ENCODE data around the gene CPSF4L. TPM values are rescaled to one million over a fixed set of nuclear protein-coding genes. Genes with fewer than 3 reads are reported as not detected.

The CPSF4L gene
- total RNA-seq, 1 experiment from 2014 or later, result not detected

- Histone ChIP-seq H3K27me3 (replicated peaks; ENCODE audit: insufficient read depth, low read depth, low read length, poor library complexity) (no peaks in the 10 kb centered on the region), H3K36me3 (ENCODE audit: insufficient read depth, low read length, poor library complexity, severe bottlenecking) (no peaks in the 10 kb centered on the region), H3K27ac (ENCODE audit: low read depth, low read length, poor library complexity, severe bottlenecking) (no peak overlapping the region), H3K4me1 (ENCODE audit: insufficient read depth, low read length, poor library complexity, severe bottlenecking) (peaks cover 6% of the 10 kb centered on the region), H3K9me3 (ENCODE audit: low read depth, low read length, poor library complexity, severe bottlenecking) (no peaks in the 10 kb centered on the region), H3K4me3 (ENCODE audit: low read depth, low read length, poor library complexity, severe bottlenecking) (no peak overlapping the region)
- CTCF ChIA-PET, result no interaction called here
- intact Hi-C loops (cut with micrococcal nuclease; ENCODE audit: unreplicated experiment), result no loop called here
- DNase-seq (ENCODE audit: low spot score), result no peak
- POLR2A ChIA-PET (ENCODE audit: low non-redundant PET), result no interaction called here
- no TSS peak for BruUV-seq (replicated peaks)
- TF ChIP-seq EZH2 (IDR thresholded peaks at IDR 0.05; ENCODE audit: borderline replicate concordance, low read depth, low read length, poor library complexity, severe bottlenecking), result no peak
- TF ChIP-seq CTCF (conservative IDR thresholded peaks at IDR 0.05; ENCODE audit: low read depth, low read length), result no peak
These were observed 31.8 kb upstream of the CPSF4L start for GRCh38 chr17:73293480-73293911.

- Histone ChIP-seq H3K36me3 (ENCODE audit: insufficient read depth, low read length, poor library complexity, severe bottlenecking) (no peaks in the 10 kb centered on the region), H3K27ac (ENCODE audit: low read depth, low read length, poor library complexity, severe bottlenecking) (no peak overlapping the region), H3K4me3 (ENCODE audit: low read depth, low read length, poor library complexity, severe bottlenecking) (no peak overlapping the region), H3K27me3 (replicated peaks; ENCODE audit: insufficient read depth, low read depth, low read length, poor library complexity) (no peaks in the 10 kb centered on the region), H3K9me3 (ENCODE audit: low read depth, low read length, poor library complexity, severe bottlenecking) (no peaks in the 10 kb centered on the region), H3K4me1 (ENCODE audit: insufficient read depth, low read length, poor library complexity, severe bottlenecking) (peaks cover under 1% of the 10 kb centered on the region)
- intact Hi-C loops (cut with micrococcal nuclease; ENCODE audit: unreplicated experiment), result no loop called here
- POLR2A ChIA-PET (ENCODE audit: low non-redundant PET), result no interaction called here
- BruUV-seq (replicated peaks), result no TSS peak
- CTCF ChIA-PET, result no interaction called here
- TF ChIP-seq EZH2 (IDR thresholded peaks at IDR 0.05; ENCODE audit: borderline replicate concordance, low read depth, low read length, poor library complexity, severe bottlenecking) (no peak), CTCF (conservative IDR thresholded peaks at IDR 0.05; ENCODE audit: low read depth, low read length) (no peak)
- DNase-seq (ENCODE audit: low spot score), result no peak
These were observed 31.4 kb upstream of the CPSF4L start for GRCh38 chr17:73293031-73293430.

- Histone ChIP-seq H3K9me3 (ENCODE audit: low read depth, low read length, poor library complexity, severe bottlenecking) (no peaks in the 10 kb centered on the region), H3K36me3 (ENCODE audit: insufficient read depth, low read length, poor library complexity, severe bottlenecking) (no peaks in the 10 kb centered on the region), H3K4me3 (ENCODE audit: low read depth, low read length, poor library complexity, severe bottlenecking) (no peak overlapping the region), H3K27ac (ENCODE audit: low read depth, low read length, poor library complexity, severe bottlenecking) (no peak overlapping the region), H3K4me1 (ENCODE audit: insufficient read depth, low read length, poor library complexity, severe bottlenecking) (no peaks in the 10 kb centered on the region), H3K27me3 (replicated peaks; ENCODE audit: insufficient read depth, low read depth, low read length, poor library complexity) (no peaks in the 10 kb centered on the region)
- POLR2A ChIA-PET (ENCODE audit: low non-redundant PET), result no interaction called here
- DNase-seq (ENCODE audit: low spot score), result no peak
- no TSS peak for BruUV-seq (replicated peaks)
- intact Hi-C loops (cut with micrococcal nuclease; ENCODE audit: unreplicated experiment), result no loop called here
- no peak for TF ChIP-seq EZH2 (IDR thresholded peaks at IDR 0.05; ENCODE audit: borderline replicate concordance, low read depth, low read length, poor library complexity, severe bottlenecking)
- CTCF ChIA-PET, result no interaction called here
These were observed 30.4 kb upstream of the CPSF4L start for GRCh38 chr17:73292031-73292531.

- intact Hi-C loops (cut with micrococcal nuclease; ENCODE audit: unreplicated experiment), result no loop called here
These were observed 29.7 kb upstream of the CPSF4L start for GRCh38 chr17:73291260-73291801.

More at GRCh38 chr17:73291260-73291801, 29.7 kb upstream of the CPSF4L start:
- no peaks in the 10 kb centered on the region for H3K9me3 ChIP-seq (ENCODE audit: low read depth, low read length, poor library complexity, severe bottlenecking)
- H3K4me1 ChIP-seq (ENCODE audit: insufficient read depth, low read length, poor library complexity, severe bottlenecking), result no peaks in the 10 kb centered on the region
- ChIA-PET CTCF (no interaction called here), POLR2A (ENCODE audit: low non-redundant PET) (no interaction called here)
- no TSS peak for BruUV-seq (replicated peaks)
- DNase-seq (ENCODE audit: low spot score), result no peak
- H3K4me3 ChIP-seq (ENCODE audit: low read depth, low read length, poor library complexity, severe bottlenecking), result no peak overlapping the region
- H3K36me3 ChIP-seq (ENCODE audit: insufficient read depth, low read length, poor library complexity, severe bottlenecking), result no peaks in the 10 kb centered on the region
- no peak overlapping the region for H3K27ac ChIP-seq (ENCODE audit: low read depth, low read length, poor library complexity, severe bottlenecking)
- H3K27me3 ChIP-seq (replicated peaks; ENCODE audit: insufficient read depth, low read depth, low read length, poor library complexity), result no peaks in the 10 kb centered on the region
- no peak for TF ChIP-seq EZH2 (IDR thresholded peaks at IDR 0.05; ENCODE audit: borderline replicate concordance, low read depth, low read length, poor library complexity, severe bottlenecking)
- no peak for TF ChIP-seq CTCF (conservative IDR thresholded peaks at IDR 0.05; ENCODE audit: low read depth, low read length)

All from A673 (cell line).